Keratinocyte (primary cell): Measurements from ENCODE around the gene ANXA5.

Source experiments
- CTCF ChIP-seq, 3 experiments: IDR thresholded peaks in 1 of 3; conservative IDR thresholded peaks in 1 of 3; optimal IDR thresholded peaks in 1 of 3; 2 replicates in 2 of 3; 3 replicates in 1 of 3; pipeline versions ENCODE3 to v1.5.1; 2011; ENCODE audit warnings: low read length in 3 of 3, mild to moderate bottlenecking in 3 of 3, moderate library complexity in 2 of 3, control low read depth in 1 of 3, inconsistent platforms in 1 of 3; ENCODE audit not compliant: insufficient read depth in 2 of 3; ENCODE audit errors: extremely low read depth in 1 of 3
- EZH2 ChIP-seq: IDR thresholded peaks from one replicate; pipeline ENCODE4 v1.6.1; 2012; ENCODE audit warnings: inconsistent platforms, mild to moderate bottlenecking, low read length, moderate library complexity

GRCh38 chr4:121653214-121653613 lies 43.6 kb downstream of the ANXA5 start:
- TF ChIP-seq CTCF (optimal IDR thresholded peaks at IDR 0.05 in 1 of 3, IDR thresholded peaks at IDR 0.05 in 1 of 3, conservative IDR thresholded peaks at IDR 0.05 in 1 of 3; ENCODE audit: extremely low read depth in 1 of 3, insufficient read depth in 2 of 3, low read length in 3 of 3) (no peak), EZH2 (no peak)
